ENCODE data around the gene CAPZB. TPM values are rescaled to one million over a fixed set of nuclear protein-coding genes. Genes with fewer than 3 reads are reported as not detected.
A peak's percentile ranks its signal among the peaks of the same experiment; 100 is the strongest.
"Not testable (repeated sequence)": the region's sequence is repeated elsewhere in the genome, so short reads cannot be mapped to it uniquely, and the experiment has no call there.

CAPZB gene
- total RNA-seq (2014; rRNA removed; shearing (Covaris generic)): 324 and 335 TPM in 2 replicates

DNA sequence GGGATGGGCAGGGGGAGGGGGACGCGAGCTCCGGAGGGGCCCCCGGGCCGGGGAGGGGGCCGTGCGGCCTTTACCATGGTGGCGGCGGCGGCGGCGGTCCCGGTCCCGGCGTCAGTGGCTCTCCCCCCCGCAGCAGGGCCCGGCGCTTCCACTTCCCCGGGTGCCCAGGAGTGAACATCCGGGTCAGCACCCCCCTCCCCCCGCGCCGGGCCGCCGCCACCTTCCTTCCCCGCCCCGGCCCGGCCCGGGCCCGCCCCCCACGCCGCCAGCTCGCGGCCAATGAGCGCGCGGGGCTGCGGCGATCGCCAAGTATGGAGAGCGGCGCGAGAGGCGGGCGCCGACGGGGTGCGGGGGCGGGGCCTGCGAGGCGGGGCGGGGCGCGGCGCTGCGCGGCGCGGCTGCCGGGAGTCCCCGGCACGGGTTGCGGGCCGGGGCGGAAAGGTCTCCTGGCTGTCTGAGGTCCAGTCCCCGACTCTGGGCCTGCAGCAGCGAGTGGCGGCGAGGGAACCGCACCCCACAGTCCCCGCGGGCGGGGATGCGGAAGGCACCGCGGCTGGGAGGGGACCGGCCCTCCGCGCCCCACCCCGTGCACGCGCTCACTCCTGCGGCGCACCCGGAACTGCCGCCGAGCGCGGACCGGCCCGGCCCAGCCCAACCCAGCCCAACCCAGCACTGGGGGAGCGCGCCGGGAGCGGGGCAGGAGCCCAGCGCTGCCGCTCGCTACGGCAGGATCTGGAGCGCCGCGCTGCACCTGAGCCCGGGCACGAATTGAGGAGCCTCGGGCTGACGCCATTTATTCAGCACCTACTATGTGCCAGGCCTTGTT, at the start of gene CAPZB:
Gene CAPZB (minus strand): TSS at position 178 of the 826 bp plus-strand sequence. CDS start 101 bp downstream, at position 77.
- DNase-seq (ENCODE audit: low read depth): peak; percentile 91

DNA sequence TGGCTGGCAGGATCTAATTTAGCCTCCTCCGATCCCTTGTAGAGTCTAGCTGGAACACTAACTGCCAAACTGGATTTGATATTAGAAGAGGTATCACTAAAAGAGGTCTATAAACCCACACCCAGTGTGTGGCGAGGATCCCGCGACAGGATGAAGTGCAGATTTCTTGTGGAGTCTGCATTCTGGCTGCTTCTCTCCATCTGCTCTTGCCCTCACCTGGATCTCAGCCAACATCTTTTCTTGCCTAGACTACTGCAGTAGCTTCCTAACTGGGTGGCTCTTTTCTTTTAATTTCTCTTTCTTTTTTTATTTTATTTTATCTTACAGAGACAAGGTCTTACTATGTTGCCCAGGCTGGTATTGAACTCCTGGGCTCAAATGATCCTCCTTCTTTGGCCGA, 48.9 kb upstream of the CAPZB start:
- no peak for DNase-seq (ENCODE audit: low read depth)

- DNase-seq (ENCODE audit: low read depth): no peak
Measured at GRCh38 chr1:19533626-19534025, 48.3 kb upstream of the CAPZB start.

DNA sequence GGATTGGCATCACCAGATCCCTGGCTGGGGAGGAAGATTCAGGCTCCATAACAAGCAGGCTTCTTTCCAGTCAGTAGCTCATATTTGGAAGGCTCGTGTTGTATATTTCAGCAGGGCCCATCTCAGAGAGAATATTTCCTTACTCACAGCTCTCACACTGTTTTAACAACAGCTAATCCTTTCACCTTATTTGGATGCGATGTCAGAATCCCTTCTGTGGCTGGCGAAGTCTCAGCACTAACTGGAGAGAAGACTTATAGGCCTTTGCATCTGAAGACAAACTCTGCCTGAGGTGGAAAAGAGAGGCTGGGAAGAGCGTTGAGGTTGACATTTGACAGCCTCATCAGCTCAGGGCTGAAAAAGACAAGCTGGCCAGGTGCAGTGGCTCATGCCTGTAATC, 47.2 kb upstream of the CAPZB start:
- DNase-seq (ENCODE audit: low read depth): no peak

DNA sequence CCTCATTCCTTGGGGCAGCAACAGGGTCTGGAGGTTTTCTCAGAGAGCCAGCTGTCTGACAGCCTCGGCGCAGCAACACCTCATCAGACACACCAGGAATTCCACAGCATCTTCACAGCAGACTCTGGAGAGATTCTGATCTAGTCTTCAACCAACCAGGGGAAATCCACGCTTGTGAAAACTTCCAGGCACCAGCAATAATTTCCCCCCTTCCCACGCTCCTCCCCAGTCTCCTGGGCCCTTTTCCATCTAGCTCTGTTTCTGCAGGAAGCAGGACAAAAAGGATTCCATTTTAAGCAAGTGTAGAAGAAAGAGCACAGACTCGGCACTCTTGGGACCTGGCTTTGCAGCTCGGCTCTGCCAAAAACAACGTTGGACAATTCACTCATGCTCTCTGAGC, 44.3 kb upstream of the CAPZB start:
- no peak for DNase-seq (ENCODE audit: low read depth)

DNA sequence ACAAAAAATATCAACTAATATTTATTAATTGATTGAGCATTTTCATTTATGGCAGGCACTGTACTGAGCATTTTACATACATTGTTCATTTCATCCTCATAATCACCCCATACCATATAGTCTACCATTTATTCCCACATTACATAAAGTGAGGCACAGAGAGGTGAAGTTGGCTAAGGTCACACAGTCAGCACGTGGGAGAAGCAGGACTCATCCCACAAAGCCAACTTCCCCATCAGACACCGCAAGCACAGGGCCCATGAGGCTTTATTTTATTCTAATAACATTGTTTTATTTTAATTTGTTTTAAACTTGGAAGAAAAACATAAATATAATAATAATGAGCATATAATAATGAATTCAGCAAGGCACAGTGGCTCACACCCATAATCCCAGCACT, 43.1 kb upstream of the CAPZB start:
- DNase-seq (ENCODE audit: low read depth): no peak

- DNase-seq (ENCODE audit: low read depth): peak; percentile 29
Measured at GRCh38 chr1:19525607-19526545, 40.5 kb upstream of the CAPZB start.

DNA sequence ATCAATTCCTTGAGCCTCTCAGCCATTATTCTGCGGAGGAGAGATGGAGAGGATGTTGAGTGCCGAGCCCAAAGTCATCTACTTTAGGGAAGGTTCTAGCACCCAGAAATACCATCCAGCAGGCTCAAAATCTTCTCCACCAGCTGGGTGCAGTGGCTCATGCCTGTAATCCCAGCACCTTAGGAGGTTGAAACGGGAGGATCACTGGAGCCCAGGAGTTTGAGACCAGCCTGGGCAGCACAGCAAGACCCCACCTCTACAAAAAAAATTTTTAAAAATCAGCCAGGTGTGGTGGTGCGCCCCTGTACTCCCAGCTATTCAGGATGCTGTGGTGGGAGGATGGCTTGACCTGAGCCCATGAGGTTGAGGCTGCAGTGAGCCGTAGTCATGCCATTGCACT, 39.5 kb upstream of the CAPZB start:
- no peak for DNase-seq (ENCODE audit: low read depth)

- not testable (repeated sequence) for DNase-seq (ENCODE audit: low read depth)
Measured at GRCh38 chr1:19522570-19522969, 37.2 kb upstream of the CAPZB start.

GRCh38 chr1:19521411-19521810, 36.1 kb upstream of the CAPZB start:
- no peak for DNase-seq (ENCODE audit: low read depth)

DNA sequence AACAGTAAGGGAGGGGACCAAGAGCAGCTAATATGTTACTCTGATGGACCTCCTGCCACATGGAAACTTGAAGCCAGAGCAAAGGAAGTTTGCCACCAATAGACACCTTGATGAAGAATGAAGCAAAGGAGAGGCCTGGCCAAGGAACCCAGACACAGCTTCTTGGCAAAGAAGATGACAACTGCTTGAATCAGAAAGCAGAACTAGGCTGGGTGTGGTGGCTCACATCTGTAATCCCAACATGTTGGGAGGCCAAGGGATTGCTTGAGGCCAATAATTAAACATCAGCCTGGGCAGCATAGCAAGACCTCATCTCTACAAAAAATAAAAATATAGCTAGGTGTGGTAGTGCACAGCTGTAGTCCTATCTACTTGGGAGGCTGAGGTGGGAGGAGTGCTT, 31.7 kb upstream of the CAPZB start:
- DNase-seq (ENCODE audit: low read depth): no peak

- no peak for DNase-seq (ENCODE audit: low read depth)
Measured at GRCh38 chr1:19515201-19515600, 29.9 kb upstream of the CAPZB start.

- peak; percentile 65 for DNase-seq (ENCODE audit: low read depth)
Measured at GRCh38 chr1:19514391-19514831, 29.1 kb upstream of the CAPZB start.

DNA sequence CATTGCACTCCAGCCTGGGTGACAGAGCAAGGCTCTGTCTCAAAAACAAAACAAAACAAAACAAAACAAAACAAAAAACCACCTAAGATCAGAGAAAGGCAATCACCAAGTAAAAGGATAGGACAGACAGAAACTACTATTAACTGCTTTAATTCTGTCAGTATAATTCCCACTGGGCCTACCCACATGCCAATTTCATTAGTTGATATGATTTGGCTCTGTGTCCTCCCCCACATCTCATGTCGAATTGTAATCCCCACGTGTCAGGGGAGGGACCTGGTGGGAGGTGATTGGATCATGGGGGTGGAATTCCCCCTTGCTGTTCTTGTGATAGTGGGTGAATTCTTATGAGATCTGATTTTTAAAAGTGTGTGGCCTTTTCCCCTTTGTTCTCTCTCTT, 27.2 kb upstream of the CAPZB start:
- DNase-seq (ENCODE audit: low read depth): peak; percentile 34

- DNase-seq (ENCODE audit: low read depth): no peak
Measured at GRCh38 chr1:19511116-19511515, 25.8 kb upstream of the CAPZB start.

DNA sequence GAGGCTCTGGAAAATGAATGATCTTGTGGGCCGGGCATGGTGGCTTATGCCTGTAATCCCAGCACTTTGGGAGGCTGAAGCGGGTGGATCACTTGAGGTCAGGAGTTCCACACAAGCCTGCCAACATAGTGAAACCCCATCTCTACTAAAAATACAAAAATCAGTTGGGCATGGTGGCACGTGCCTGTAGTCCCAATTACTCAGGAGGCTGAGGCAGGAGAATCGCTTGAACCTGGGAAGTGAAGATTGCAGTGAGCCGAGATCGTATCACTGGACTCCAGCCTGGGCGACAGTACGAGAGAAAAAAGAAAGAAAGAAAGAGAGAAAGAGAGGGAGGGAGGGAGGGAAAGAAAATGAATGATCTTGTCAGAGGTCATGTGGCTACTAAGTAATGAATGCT, 24.3 kb upstream of the CAPZB start:
- DNase-seq (ENCODE audit: low read depth): not testable (repeated sequence)

DNA sequence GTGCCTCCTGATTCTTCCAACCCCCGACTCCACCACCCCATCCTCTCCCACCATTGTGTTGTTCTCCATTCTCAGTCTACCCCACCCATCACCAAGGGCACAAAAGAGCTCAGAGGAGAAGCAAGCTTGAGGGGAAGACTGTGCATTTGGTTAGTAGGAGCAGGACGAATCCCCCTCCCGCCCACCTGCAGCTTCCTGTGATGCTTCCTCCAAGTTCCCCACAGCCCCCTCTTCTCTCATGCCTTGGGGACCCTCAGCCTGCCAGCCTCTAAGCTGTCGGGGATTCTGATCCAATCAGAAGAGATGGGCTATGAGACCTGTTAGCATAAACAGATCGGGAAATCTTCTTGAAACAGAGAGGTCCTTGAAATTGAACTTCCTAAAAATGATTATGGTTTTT, 22.2 kb upstream of the CAPZB start:
- DNase-seq (ENCODE audit: low read depth): no peak

- DNase-seq (ENCODE audit: low read depth): no peak
Measured at GRCh38 chr1:19505693-19506457, 20.5 kb upstream of the CAPZB start.

DNA sequence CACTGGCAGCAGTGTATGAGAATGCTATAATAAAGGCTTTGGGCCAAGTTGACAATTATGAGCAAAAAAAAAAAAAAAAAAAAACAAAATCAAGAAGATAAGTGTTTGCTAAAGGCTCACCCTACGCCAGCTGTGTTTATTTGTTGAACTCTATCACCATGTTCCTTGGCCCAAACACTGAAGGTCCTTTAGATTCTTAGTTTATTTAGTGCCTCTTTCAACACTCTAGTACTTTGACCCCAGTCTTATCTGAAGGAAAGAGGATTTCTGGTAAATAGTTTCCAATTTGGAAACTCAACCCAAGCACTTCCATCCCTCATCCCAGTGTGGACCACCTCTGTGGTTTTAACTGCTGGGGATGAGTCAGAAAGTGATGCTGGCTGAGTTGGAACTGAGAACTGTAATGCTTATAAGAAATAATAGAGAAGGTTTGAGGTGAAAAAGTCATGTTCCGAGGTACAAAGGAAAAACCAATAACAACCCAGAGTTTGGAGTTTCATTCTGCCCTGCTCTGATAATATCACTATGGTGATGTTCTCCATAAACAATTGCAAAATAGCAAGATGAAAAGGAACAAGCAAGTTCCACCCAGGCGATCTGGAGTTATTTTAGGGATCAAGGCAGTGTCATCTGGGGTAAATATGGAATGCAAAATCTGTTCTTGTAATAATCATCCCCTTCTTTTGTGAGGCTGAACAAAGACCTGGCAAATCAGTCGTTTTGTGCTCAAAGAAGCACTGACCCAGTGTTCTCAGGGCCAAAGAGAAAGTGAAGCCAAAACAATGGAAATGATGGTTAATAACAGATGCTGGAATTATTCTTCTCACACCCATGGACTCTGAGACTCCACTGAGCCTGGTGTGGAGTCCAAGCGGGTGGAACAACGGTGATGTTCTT, 19.7 kb upstream of the CAPZB start:
- DNase-seq (ENCODE audit: low read depth): peak; percentile 94

DNA sequence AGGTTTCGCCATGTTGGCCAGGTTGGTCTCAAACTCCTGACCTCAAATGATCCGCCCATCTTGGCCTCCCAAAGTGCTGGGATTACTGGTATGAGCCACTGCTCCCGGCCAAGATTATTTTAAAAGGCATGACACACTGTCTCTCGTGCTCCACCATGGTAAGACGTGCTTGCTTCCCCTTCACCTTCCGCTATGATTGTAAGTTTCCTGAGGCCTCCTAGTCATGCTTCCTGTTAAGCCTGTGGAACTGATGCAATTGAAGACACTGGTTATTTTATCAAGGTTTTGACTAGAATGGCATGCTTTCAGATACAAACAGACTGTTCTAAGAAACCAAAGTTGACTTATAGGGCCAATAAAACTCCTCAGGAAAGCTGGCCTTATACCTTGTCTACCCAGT, 16.9 kb upstream of the CAPZB start:
- DNase-seq (ENCODE audit: low read depth): not testable (repeated sequence)

DNA sequence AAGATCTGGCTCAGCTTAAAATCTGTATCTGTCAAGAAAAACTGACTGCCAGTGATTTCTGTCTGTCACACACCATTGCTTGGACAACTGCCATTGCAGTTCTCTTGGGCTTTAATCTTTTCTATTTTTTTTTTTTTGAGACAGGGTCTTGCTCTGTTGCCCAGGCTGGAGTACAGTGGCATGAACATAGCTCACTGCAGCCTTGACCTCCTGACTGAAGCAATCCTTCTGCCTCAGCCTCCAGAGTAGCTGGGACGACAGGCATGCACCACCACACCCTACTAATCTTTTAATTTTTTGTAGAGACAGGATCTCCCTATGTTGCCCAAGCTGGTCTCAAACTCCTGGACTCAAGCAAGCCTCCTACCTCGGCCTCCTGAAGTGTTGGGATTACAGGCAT, 14.5 kb upstream of the CAPZB start:
- DNase-seq (ENCODE audit: low read depth): not testable (repeated sequence)
